Stimulated activated CD4-positive, alpha-beta T cell treated with anti-CD3 and anti-CD28 coated beads, Interleukin-4, amount 100 ng/mL, for 4 hours (primary cell): ENCODE results near the gene CSRP1.
"Not testable (repeated sequence)": the region's sequence is repeated elsewhere in the genome, so short reads cannot be mapped to it uniquely, and the experiment has no call there.

ENCODE experiments used
- DNase-seq, 2 experiments: peaks; one replicate each; pipeline ENCODE4 v3.0.0-alpha.2; 2020

Gene CSRP1

DNA sequence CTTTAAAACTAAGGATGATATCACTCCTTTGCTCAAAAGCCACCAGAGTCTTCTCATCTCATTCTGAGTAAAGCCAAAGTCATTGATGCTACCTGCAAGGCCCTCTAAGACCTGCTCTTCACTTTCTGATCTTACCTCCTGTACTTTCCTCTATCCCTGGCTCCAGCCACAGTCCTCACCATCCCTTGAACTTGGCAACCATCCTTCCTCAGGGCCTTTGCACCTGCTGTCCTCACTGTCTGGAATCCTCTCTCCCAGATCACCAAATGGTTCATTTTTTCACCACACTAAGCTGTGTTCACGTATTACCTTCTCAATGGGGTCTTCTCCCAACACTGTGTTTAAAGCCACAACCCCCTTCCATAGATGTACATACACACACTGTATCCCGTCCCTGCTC, 33.6 kb downstream of the CSRP1 start:
- no peak for DNase-seq

GRCh38 chr1:201472321-201472720, 34.6 kb downstream of the CSRP1 start:
- DNase-seq, result not testable (repeated sequence)

DNA sequence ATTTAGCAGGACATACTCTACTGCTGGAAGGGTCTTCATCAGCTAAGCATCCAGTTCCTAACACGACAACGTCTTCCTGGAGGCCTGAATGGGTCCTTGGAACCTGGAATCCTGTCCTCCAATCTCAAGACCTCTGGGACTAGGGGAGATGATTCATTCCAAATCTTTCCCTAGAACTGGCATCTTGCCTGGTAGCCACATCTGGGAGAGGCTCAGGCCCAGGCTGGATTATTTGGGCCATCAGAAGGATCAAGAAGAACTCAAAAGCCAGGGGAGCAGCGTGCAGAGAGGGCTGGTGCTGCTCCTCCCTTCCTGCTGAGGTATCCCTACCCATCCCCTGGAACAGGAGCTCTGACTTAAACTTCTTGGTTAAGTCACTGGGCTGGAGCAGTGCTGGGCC, 35.2 kb downstream of the CSRP1 start:
- no peak for DNase-seq

GRCh38 chr1:201470581-201470980, 36.3 kb downstream of the CSRP1 start:
- no peak for DNase-seq

GRCh38 chr1:201469645-201470074, 37.3 kb downstream of the CSRP1 start:
- DNase-seq, result no peak

DNA sequence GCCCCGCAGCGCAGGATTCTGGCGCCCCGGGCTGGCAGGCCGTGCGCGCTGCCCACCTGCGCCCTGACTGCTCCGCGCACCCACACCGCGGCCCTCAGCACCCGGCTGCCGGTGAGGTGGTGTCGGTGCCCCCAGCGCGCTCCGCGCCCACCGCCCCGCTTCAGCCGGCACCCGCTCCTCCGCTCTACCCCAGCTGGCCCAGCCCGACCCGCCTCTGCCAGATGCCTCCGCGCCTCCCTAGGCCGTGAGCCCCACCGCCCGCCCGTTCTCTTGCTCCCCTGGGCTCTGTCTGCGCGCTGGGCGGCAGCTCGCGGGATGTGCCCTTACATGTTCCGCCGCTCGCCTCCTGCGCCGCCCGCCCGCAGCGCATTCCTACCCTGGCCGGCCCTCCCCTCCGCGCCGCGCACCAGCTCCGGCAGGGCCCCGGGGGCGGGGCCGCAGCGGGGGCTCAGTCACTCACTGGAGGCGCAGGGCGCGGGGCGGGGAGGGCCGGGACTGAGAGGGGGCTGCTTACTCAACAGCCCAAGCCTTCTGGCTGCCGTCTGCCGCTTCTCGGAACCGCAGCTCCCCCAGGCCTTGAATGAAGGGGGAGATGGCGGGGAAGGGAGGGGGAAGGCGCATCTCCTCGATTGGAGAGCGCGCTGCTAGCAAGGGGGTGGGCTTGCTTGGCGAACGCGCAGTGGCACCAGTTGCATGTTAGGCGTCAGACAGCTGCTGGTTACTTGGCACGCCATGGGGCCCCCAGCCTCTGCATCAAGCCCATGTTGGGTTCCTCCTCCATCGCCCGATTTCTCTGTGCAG, 37.9 kb downstream of the CSRP1 start, which contains the start of gene PHLDA3:
Gene PHLDA3 (minus strand): TSS at position 345 of the 801 bp plus-strand sequence. CDS start 402 bp downstream, outside the sequence.
- DNase-seq, result peak; percentile 39 to 41

DNA sequence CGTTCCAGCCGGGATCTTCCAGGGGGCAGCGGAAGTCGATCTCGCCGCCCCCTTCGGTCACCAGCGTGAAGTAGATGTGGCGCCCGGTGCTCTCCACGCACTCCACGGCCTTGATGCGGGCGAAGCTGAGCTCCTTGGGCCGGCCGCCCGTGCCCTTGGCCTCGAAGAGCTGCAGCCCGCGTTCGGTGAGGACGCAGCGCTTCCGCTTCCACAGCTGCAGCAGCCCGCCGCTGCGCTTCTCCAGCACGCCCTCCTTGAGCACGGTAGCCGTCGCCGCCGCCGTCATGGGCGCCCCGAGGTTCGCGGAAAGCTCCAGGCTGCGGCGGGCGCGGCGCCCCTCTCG, 38.5 kb downstream of the CSRP1 start:
- DNase-seq, result no peak

- no peak for DNase-seq
These were observed 40.4 kb downstream of the CSRP1 start for GRCh38 chr1:201466492-201466891.

GRCh38 chr1:201465698-201466290, 41.1 kb downstream of the CSRP1 start:
- DNase-seq, result no peak

DNA sequence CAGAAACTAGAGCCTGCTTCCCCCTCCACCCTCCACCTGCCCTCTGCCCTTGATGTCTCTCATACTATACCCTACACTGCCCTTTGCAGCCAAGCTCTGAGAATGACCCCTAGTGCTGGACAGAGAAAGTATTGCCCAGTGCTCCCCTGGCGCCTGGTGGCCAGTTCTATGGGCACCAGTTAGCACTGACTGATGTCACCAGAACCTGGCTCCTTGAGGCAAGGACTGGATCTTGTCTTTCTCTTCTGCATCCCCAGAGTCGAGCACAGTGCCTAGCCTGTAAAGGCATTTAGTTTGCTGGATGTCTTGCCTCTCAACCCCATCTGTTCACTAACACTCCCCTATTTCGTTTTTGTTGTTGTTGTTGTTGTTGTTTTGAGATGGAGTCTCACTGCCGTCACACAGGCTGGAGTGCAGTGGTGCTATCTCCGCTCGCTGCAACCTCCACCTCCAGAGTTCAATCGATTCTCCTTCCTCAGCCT, 43.8 kb downstream of the CSRP1 start:
- DNase-seq, result no peak

GRCh38 chr1:201461645-201462441, 45.1 kb downstream of the CSRP1 start:
- no peak for DNase-seq

GRCh38 chr1:201460814-201461644, 45.9 kb downstream of the CSRP1 start:
- no peak for DNase-seq

DNA sequence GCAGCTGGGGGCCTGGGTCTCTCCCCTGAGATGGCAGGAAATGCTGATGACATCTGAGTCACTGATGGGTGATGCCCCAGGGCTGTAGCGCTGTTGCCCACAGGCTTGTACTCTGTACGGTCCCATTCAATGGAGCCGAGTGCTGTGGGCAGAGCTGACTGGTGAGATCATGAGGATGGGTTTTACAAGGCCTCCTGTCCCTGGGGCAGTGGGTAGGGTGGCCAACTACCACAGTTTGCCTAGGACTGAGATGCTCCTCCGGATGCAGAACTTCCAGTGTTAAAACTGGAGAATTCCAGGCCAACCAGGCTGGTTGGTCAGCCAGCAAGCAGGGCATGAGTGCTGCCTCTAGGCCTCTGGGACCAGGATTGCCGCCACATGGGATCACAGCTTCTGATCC, 47.1 kb downstream of the CSRP1 start:
- no peak for DNase-seq

DNA sequence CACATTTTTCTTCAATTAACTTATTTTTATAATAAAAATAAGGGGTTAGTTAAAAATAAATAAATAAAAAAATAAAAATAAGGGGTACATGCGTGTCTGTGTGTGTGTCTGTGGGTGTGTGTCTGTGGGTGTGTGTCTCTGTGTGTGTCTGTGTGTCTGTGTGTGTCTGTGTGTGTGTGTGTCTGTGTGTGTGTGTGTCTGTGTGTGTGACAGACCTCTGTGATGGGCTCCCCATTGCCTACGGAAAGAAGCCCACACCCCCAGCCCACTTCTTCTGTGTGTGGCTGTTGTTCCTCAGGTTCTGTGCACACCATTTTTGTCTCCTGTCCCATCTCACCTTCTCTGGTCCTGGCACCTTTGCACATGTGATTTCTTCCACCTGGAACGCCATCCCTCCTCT, 47.9 kb downstream of the CSRP1 start:
- DNase-seq, result no peak

DNA sequence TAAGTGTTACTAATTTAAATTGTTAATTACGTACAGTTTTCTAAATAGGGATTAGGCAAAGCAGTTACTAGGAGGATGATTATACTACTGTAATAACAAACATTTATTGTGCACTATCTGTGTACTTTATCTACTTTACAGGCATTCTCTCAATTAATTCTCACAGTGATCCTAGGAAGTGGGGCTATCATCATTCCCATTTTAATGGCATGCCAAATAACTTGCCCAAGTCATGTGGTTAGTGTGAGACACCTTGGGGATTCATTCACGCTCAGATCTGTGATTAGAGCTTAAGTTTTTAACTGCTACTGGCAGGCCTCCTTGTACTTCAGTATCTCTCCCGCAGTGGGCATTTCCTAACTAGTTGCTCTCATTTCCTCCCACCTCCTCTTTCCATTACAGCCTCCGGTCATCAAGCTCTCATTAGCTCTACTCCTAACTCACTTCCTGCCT, 49.4 kb downstream of the CSRP1 start:
- no peak for DNase-seq

- no peak for DNase-seq
These were observed 50.2 kb downstream of the CSRP1 start for GRCh38 chr1:201456499-201457309.

GRCh38 chr1:201455098-201455497, 51.8 kb downstream of the CSRP1 start:
- DNase-seq, result no peak

DNA sequence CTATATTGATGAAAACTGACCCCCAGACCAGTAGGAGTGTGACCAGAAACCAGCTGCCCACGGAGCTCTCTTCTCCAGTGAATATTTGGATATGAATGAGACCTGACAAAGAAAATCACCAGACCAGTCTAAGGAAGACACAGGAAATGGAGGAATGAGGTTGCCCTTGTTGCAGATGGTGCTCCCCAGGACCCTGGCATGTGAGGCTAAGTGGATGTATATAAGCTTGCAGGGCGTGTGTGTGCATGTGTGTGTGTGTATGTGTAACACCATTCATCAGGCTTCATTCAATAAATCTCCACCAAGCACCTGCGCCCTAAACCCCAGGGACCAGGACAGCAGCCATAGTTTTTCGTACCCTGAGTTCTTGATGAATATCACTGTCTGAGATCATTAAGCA, 52.3 kb downstream of the CSRP1 start:
- DNase-seq, result no peak

DNA sequence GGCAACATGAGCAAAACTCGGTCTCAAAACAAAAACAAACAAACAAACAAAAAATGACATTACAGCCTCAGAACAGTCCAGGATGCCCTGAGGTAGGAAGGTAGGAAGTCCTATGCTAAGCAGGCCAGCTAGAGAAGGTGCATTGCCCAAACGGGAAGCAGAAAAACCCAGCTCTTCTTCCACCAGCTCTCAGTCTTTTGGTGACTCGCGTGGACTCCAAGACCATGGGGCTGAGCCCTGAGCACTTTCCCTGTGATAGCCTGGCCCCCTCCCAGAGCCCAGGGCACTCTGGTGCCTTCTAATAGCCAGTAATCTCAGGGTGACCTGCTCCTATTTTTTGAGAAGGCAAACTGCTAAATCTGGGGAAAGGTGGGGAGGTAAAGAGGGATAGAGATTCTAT, 54.1 kb downstream of the CSRP1 start:
- DNase-seq, result no peak

DNA sequence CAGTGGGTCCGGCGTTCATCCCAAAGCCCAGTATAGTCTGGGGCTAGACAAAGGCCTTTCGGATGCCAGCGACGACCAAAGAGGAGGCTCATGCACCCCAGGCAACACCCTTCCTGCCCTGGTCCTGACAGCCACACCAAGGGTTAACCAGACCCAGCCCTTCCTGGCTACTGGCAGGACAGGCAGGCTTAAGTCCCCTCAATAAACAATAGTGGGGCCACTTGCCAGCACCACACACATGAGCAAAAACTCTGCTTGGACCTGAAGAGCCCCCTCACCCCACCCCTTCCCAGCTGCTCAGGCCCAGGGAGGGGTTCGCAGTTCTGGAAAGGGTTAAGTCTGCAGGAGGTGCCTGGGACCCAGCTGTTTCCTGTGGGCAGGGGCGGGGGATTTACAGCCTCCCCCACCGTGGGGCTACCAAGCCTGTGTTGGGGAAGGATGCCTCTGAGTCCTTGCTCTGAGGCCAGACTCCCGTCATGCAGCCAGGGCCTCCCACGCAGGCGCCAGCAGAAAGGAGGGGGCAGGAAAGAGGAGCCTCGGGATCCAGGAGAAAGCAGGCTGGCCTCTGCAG, 56.1 kb downstream of the CSRP1 start:
- DNase-seq, result no peak

DNA sequence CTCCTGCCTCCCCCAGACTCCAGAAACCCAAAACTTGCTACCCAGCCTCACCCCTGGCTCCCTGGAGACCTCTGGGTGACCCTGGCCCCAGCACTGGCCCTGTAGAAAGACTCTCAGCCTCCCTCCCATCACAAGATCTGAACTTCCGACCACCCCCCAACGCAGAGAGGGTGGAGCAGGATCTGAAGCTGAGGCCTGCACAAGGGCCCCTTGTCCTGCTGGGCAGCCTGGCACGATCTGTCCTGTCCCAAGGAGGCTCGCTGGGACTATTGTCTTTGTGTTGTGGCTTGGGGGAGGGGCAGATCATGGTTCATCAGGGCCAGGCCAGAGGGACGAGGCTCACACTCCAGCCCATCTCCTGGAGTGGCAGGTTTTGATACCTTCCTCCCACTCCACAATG, 57.9 kb downstream of the CSRP1 start:
- DNase-seq, result no peak
